Measurements from ENCODE around the gene RASGRF2.

RASGRF2 gene

DNA sequence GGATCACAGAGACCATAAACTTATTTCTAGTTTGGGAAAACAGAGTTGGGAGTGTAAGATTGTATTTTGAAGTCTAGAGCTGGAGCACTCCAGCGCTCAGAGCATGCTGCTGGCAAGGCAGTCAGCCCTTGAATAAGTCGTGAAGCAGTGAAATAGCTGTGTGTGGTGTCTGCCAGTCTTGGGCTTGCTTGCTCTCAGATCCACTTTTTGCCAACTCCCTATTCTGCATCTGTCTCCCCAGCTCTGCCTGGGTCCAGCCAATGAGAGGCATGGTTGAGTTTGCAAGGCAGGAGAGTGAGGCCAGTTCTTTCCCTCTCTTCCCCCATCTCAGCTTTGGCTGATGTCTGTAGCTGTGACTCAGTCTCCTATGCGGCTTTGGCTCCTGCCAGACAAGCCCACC, 23.3 kb upstream of the RASGRF2 start:
- CTCF ChIA-PET: interaction anchor here (0.5 to 0.6 kb wide), 2 partner anchors 104 to 228 kb away, joined by 3 read pairs; no protein-coding TSS in a partner anchor
- TF ChIP-seq FOXK2 (IDR thresholded peaks at IDR 0.05): no peak
- TF ChIP-seq ELF4 (IDR thresholded peaks at IDR 0.05): no peak
- no peak for TF ChIP-seq BHLHE40 (IDR thresholded peaks at IDR 0.05; ENCODE audit: borderline replicate concordance)
- TF ChIP-seq LEF1 (IDR thresholded peaks at IDR 0.05; ENCODE audit: borderline replicate concordance): no peak
- no peak for TF ChIP-seq CTBP1 (IDR thresholded peaks at IDR 0.05; ENCODE audit: borderline replicate concordance)
- TF ChIP-seq ARNT (IDR thresholded peaks at IDR 0.05): no peak
- TF ChIP-seq HDGF (IDR thresholded peaks at IDR 0.05; ENCODE audit: borderline replicate concordance): no peak
- TF ChIP-seq TARDBP (IDR thresholded peaks at IDR 0.05): no peak
- no peak for TF ChIP-seq FOXA1 (IDR thresholded peaks at IDR 0.05)
- TF ChIP-seq SP1 (IDR thresholded peaks at IDR 0.05): no peak
- TF ChIP-seq NFRKB (IDR thresholded peaks at IDR 0.05): no peak
- TF ChIP-seq SUZ12 (IDR thresholded peaks at IDR 0.05): no peak
- TF ChIP-seq, protein P1, sequence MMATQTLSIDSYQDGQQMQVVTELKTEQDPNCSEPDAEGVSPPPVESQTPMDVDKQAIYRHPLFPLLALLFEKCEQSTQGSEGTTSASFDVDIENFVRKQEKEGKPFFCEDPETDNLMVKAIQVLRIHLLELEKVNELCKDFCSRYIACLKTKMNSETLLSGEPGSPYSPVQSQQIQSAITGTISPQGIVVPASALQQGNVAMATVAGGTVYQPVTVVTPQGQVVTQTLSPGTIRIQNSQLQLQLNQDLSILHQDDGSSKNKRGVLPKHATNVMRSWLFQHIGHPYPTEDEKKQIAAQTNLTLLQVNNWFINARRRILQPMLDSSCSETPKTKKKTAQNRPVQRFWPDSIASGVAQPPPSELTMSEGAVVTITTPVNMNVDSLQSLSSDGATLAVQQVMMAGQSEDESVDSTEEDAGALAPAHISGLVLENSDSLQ (IDR thresholded peaks at IDR 0.05): no peak
- TF ChIP-seq FOXM1 (IDR thresholded peaks at IDR 0.05; ENCODE audit: borderline replicate concordance): no peak
- TF ChIP-seq ZNF384 (IDR thresholded peaks at IDR 0.05): no peak
- TF ChIP-seq L3MBTL2 (conservative IDR thresholded peaks at IDR 0.05): no peak
- POLR2A ChIA-PET: interaction anchor here (1.1 kb wide), 1 partner anchor 21 kb away, joined by 3 read pairs; no protein-coding TSS in a partner anchor
- no peak for DNase-seq (ENCODE audit: extremely low spot score)

- CTCF ChIA-PET: interaction anchor here (0.5 kb wide), 1 partner anchor 105 kb away, joined by 3 read pairs; no protein-coding TSS in a partner anchor
- TF ChIP-seq ZNF384 (IDR thresholded peaks at IDR 0.05) (no peak), ARNT (IDR thresholded peaks at IDR 0.05) (no peak), ELF4 (IDR thresholded peaks at IDR 0.05) (no peak), TARDBP (IDR thresholded peaks at IDR 0.05) (no peak), L3MBTL2 (conservative IDR thresholded peaks at IDR 0.05) (no peak), SUZ12 (IDR thresholded peaks at IDR 0.05) (no peak), FOXM1 (IDR thresholded peaks at IDR 0.05; ENCODE audit: borderline replicate concordance) (no peak), SP1 (IDR thresholded peaks at IDR 0.05) (no peak), FOXK2 (IDR thresholded peaks at IDR 0.05) (no peak), NFRKB (IDR thresholded peaks at IDR 0.05) (no peak), FOXA1 (IDR thresholded peaks at IDR 0.05) (no peak), LEF1 (IDR thresholded peaks at IDR 0.05; ENCODE audit: borderline replicate concordance) (no peak), BHLHE40 (IDR thresholded peaks at IDR 0.05; ENCODE audit: borderline replicate concordance) (no peak)
- TF ChIP-seq, protein P1 (IDR thresholded peaks at IDR 0.05): no peak
- no peak for DNase-seq (ENCODE audit: extremely low spot score)
- POLR2A ChIA-PET: no interaction called here
These were observed 22.4 kb upstream of the RASGRF2 start for GRCh38 chr5:80937584-80938356.

DNA sequence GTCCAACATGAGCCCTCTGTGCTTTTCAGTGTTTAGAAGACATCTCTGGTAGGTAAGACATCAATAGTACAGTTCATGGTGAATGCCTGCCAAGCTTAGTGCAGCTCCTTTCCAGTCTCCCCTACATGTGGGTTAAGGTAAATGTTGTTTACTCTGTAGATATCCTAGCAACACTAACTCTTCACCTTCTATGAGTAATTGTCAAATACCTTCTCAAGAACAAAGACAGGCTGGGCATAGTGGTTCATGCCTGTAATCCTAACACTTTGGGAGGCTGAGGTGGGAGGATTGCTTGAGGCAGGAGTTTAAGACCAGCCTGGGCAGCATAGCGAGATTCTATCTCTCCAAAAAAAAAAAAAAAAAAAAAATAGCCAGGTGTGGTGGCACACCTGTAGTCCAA, 18.7 kb upstream of the RASGRF2 start:
- CTCF ChIA-PET: no interaction called here
- TF ChIP-seq SP1 (IDR thresholded peaks at IDR 0.05): no peak
- no peak for TF ChIP-seq HDGF (IDR thresholded peaks at IDR 0.05; ENCODE audit: borderline replicate concordance)
- TF ChIP-seq FOXM1 (IDR thresholded peaks at IDR 0.05; ENCODE audit: borderline replicate concordance): no peak
- DNase-seq (ENCODE audit: extremely low spot score): no peak
- POLR2A ChIA-PET: no interaction called here

GRCh38 chr5:80951366-80951765, 8.8 kb upstream of the RASGRF2 start:
- TF ChIP-seq SP1 (IDR thresholded peaks at IDR 0.05): no peak
- TF ChIP-seq HDGF (IDR thresholded peaks at IDR 0.05; ENCODE audit: borderline replicate concordance): no peak
- TF ChIP-seq CTBP1 (IDR thresholded peaks at IDR 0.05; ENCODE audit: borderline replicate concordance): no peak
- TF ChIP-seq TARDBP (IDR thresholded peaks at IDR 0.05): no peak
- TF ChIP-seq L3MBTL2 (conservative IDR thresholded peaks at IDR 0.05): no peak
- TF ChIP-seq ARNT (IDR thresholded peaks at IDR 0.05): no peak
- TF ChIP-seq FOXK2 (IDR thresholded peaks at IDR 0.05): no peak
- TF ChIP-seq SUZ12 (IDR thresholded peaks at IDR 0.05): no peak
- no peak for TF ChIP-seq ZNF384 (IDR thresholded peaks at IDR 0.05)
- TF ChIP-seq LEF1 (IDR thresholded peaks at IDR 0.05; ENCODE audit: borderline replicate concordance): no peak
- TF ChIP-seq NFRKB (IDR thresholded peaks at IDR 0.05): no peak
- TF ChIP-seq BHLHE40 (IDR thresholded peaks at IDR 0.05; ENCODE audit: borderline replicate concordance): no peak
- no peak for TF ChIP-seq FOXA1 (IDR thresholded peaks at IDR 0.05)
- TF ChIP-seq ELF4 (IDR thresholded peaks at IDR 0.05): no peak
- ChIA-PET POLR2A (no interaction called here), CTCF (interaction anchor here (0.6 kb wide), 1 partner anchor 74 kb away, joined by 3 read pairs; no protein-coding TSS in a partner anchor)
- DNase-seq (ENCODE audit: extremely low spot score): no peak

DNA sequence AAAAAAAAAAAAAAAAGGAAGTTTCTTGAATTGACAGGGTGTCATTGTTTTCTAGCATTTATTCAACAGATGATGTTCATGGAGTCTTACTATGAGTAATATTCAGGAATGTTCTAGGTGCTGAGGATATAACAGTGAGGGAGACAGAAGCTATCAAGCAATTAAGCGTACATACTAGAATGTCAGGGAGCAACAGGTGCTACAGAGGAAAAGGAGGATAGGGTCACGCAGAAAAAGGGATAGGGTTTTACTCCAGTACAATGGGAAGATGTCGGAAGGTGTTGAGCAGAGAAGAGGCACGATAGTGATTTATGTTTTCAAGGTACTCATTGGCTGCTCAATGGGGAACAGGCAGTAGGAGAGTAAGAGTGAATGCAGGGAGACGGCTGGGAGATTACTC, 6.6 kb upstream of the RASGRF2 start:
- TF ChIP-seq NFRKB (IDR thresholded peaks at IDR 0.05) (no peak), BHLHE40 (IDR thresholded peaks at IDR 0.05; ENCODE audit: borderline replicate concordance) (no peak), ELF4 (IDR thresholded peaks at IDR 0.05) (no peak), FOXK2 (IDR thresholded peaks at IDR 0.05) (no peak), ARNT (IDR thresholded peaks at IDR 0.05) (no peak), CTBP1 (IDR thresholded peaks at IDR 0.05; ENCODE audit: borderline replicate concordance) (no peak), SUZ12 (IDR thresholded peaks at IDR 0.05) (no peak), HDGF (IDR thresholded peaks at IDR 0.05; ENCODE audit: borderline replicate concordance) (no peak), TARDBP (IDR thresholded peaks at IDR 0.05) (no peak), L3MBTL2 (conservative IDR thresholded peaks at IDR 0.05) (no peak), ZNF384 (IDR thresholded peaks at IDR 0.05) (no peak), SP1 (IDR thresholded peaks at IDR 0.05) (no peak), LEF1 (IDR thresholded peaks at IDR 0.05; ENCODE audit: borderline replicate concordance) (no peak), FOXA1 (IDR thresholded peaks at IDR 0.05) (no peak)
- TF ChIP-seq, protein P1 (IDR thresholded peaks at IDR 0.05): no peak
- no peak for DNase-seq (ENCODE audit: extremely low spot score)
- ChIA-PET POLR2A (no interaction called here), CTCF (no interaction called here)

Data from HEK293T (cell line).